ENCODE measurements around the gene ENOX2.

DNA sequence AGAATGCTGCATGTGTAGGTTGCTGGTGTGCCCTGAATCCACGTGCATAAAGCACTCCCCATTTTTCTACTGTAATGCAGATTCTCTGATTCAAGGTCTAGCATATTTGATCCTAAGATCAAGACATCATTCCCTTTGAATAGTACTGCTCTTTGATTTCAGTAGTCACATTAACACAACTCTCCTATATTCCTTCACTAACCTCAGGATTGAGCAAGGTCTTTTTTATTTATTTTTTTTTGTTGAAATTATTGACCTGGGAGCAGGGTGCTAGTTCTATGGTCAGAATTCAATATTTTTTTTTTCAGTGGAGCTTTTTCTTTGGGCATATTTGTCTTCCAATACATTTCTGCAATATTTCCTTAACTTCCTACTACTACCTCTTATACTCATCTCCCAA lies 255.5 kb downstream of the ENOX2 start:
- no peak for TF ChIP-seq CTBP1 (IDR thresholded peaks at IDR 0.05; ENCODE audit: borderline replicate concordance)
- no peak for TF ChIP-seq L3MBTL2 (conservative IDR thresholded peaks at IDR 0.05)
- no peak for TF ChIP-seq FOXM1 (IDR thresholded peaks at IDR 0.05; ENCODE audit: borderline replicate concordance)
- no peak for TF ChIP-seq PKNOX1 (IDR thresholded peaks at IDR 0.05)
- no peak for TF ChIP-seq SP1 (IDR thresholded peaks at IDR 0.05)
- no peak for TF ChIP-seq BHLHE40 (IDR thresholded peaks at IDR 0.05; ENCODE audit: borderline replicate concordance)

Measured in HEK293T (cell line).